Gastrocnemius medialis (tissue), 4 donors: ENCODE results near the gene BTRC.

Experiments
- CTCF ChIP-seq, 5 experiments: fragments of 450-650 bp in 3 of 5; fragments of 200-600 bp in 2 of 5; sonication (generic) in 2 of 5; IDR thresholded peaks in 4 of 5; conservative IDR thresholded peaks in 1 of 5; 1 replicate in 4 of 5; 2 replicates in 1 of 5; pipeline ENCODE4 v1.5.1; 2016 to 2019; ENCODE audit warnings: antibody characterized with exemption in 5 of 5, mild to moderate bottlenecking in 3 of 5, moderate library complexity in 3 of 5
- POLR2A ChIP-seq, 2 donors: fragments of 450-650 bp; IDR thresholded peaks; one replicate each; pipeline ENCODE4 v1.6.1; 2017; ENCODE audit warnings: antibody characterized with exemption in 2 of 2, mild to moderate bottlenecking in 2 of 2, moderate library complexity in 2 of 2

DNA sequence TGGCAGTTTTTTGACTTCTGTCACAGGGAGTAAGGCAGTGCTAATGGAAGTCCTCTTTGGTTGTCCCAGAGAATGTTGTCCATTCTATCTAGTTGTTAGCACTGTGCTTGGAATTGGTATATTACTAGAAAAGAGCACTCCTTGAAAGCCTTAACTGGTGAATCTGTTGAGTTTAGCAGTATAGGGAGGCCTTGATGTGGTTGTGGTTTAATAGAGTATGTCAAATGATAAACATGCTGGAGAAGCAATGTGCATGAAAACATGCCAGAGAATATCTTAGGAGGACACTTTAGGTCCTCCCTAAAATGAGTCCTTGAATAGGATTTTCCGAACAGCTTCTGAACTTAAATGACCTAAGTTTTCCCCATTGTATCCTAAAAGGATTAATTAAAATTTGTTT, 98.6 kb downstream of the BTRC start:
- no peak for TF ChIP-seq POLR2A (IDR thresholded peaks at IDR 0.05)
- TF ChIP-seq CTCF (IDR thresholded peaks at IDR 0.05 in 4 of 5, conservative IDR thresholded peaks at IDR 0.05 in 1 of 5): no peak
